Measurements from ENCODE around the gene ATP13A4. TPM values are rescaled to one million over a fixed set of nuclear protein-coding genes. Genes with fewer than 3 reads are reported as not detected.

ATP13A4 gene
- total and polyA plus RNA-seq, 4 donors = 0.23 to 2.7 (median 0.50) TPM

GRCh38 chr3:193357291-193357690, 197.4 kb downstream of the ATP13A4 start:
- WGBS = 74% methylated on average over 3 of the region's 3 CpGs
- Histone ChIP-seq H3K36me3 (ENCODE audit: control insufficient read depth in 4 of 4, insufficient read depth in 3 of 4, low read depth in 1 of 4, low read length in 3 of 4) (no peaks in the 10 kb centered on the region), H3K9ac (ENCODE audit: low read depth in 1 of 2, low read length in 2 of 2) (no peak overlapping the region), H3K27ac (ENCODE audit: low read depth in 1 of 2, low read length in 2 of 2) (no peak overlapping the region), H3K27me3 (ENCODE audit: control insufficient read depth in 4 of 4, insufficient read depth in 4 of 4, low read length in 3 of 4) (peaks cover 0 to 4% (median 0%) of the 10 kb centered on the region in 4 donors), H3K4me3 (ENCODE audit: low read depth in 1 of 3, low read length in 3 of 3) (no peak overlapping the region), H3K9me3 (ENCODE audit: control insufficient read depth in 4 of 4, low read length in 3 of 4) (no peaks in the 10 kb centered on the region), H3K4me1 (ENCODE audit: control insufficient read depth in 4 of 4, insufficient read depth in 4 of 4, low read length in 3 of 4) (no peaks in the 10 kb centered on the region)
- no peak for DNase-seq (ENCODE audit: low spot score)
- no peak for TF ChIP-seq RXRA (IDR thresholded peaks at IDR 0.05)
- no peak for TF ChIP-seq YY1 (IDR thresholded peaks at IDR 0.05)
- TF ChIP-seq REST (IDR thresholded peaks at IDR 0.05) = no peak

GRCh38 chr3:193354423-193354822, 200.3 kb downstream of the ATP13A4 start:
- H3K4me1 ChIP-seq (ENCODE audit: control insufficient read depth in 4 of 4, insufficient read depth in 4 of 4, low read length in 3 of 4) = no peaks in the 10 kb centered on the region
- peaks cover 0 to 3% (median 0%) of the 10 kb centered on the region in 4 donors for H3K27me3 ChIP-seq (ENCODE audit: control insufficient read depth in 4 of 4, insufficient read depth in 4 of 4, low read length in 3 of 4)
- H3K36me3 ChIP-seq (ENCODE audit: control insufficient read depth in 4 of 4, insufficient read depth in 3 of 4, low read depth in 1 of 4, low read length in 3 of 4) = no peaks in the 10 kb centered on the region
- H3K27ac ChIP-seq (ENCODE audit: low read depth in 1 of 2, low read length in 2 of 2) = no peak overlapping the region
- no peak overlapping the region for H3K4me3 ChIP-seq (ENCODE audit: low read depth in 1 of 3, low read length in 3 of 3)
- no peaks in the 10 kb centered on the region for H3K9me3 ChIP-seq (ENCODE audit: control insufficient read depth in 4 of 4, low read length in 3 of 4)
- WGBS = 67% methylated on average over 5 of the region's 5 CpGs
- TF ChIP-seq GABPA (IDR thresholded peaks at IDR 0.05 in 1 of 2, conservative IDR thresholded peaks at IDR 0.05 in 1 of 2) (no peak), HNF4G (IDR thresholded peaks at IDR 0.05) (no peak), SP1 (IDR thresholded peaks at IDR 0.05) (no peak), REST (IDR thresholded peaks at IDR 0.05) (no peak), CTCF (IDR thresholded peaks at IDR 0.05; ENCODE audit: low read depth, low read length, missing input control) (no peak), HNF4A (conservative IDR thresholded peaks at IDR 0.05) (no peak), RXRA (IDR thresholded peaks at IDR 0.05) (no peak), NR2F2 (IDR thresholded peaks at IDR 0.05) (no peak)
- TF ChIP-seq, protein P1, sequence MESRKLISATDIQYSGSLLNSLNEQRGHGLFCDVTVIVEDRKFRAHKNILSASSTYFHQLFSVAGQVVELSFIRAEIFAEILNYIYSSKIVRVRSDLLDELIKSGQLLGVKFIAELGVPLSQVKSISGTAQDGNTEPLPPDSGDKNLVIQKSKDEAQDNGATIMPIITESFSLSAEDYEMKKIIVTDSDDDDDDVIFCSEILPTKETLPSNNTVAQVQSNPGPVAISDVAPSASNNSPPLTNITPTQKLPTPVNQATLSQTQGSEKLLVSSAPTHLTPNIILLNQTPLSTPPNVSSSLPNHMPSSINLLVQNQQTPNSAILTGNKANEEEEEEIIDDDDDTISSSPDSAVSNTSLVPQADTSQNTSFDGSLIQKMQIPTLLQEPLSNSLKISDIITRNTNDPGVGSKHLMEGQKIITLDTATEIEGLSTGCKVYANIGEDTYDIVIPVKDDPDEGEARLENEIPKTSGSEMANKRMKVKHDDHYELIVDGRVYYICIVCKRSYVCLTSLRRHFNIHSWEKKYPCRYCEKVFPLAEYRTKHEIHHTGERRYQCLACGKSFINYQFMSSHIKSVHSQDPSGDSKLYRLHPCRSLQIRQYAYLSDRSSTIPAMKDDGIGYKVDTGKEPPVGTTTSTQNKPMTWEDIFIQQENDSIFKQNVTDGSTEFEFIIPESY (IDR thresholded peaks at IDR 0.05) = no peak
- no peak overlapping the region for H3K9ac ChIP-seq (ENCODE audit: low read depth in 1 of 2, low read length in 2 of 2)
- no peak for DNase-seq (ENCODE audit: low spot score)

Other genes with a start within 250 kb of the ATP13A4 start
- not detected for gene ATP13A5, start 176.1 kb downstream of the ATP13A4 start, total RNA-seq
- gene ATP13A5, start 176.1 kb downstream of the ATP13A4 start, polyA plus RNA-seq = under 1 TPM in 1 of 2 donors, not detected in 1; 0.21 TPM
- gene OPA1, start 38.3 kb upstream of the ATP13A4 start, total RNA-seq = 10 to 100 TPM; 49.7 to 54.5 TPM
- gene OPA1, start 38.3 kb upstream of the ATP13A4 start, polyA plus RNA-seq = 10 to 100 TPM; 13.2 to 17.0 TPM